Esophagus (tissue), 2 donors: ENCODE results near the gene WDR18. TPM values are rescaled to one million over a fixed set of nuclear protein-coding genes. Genes with fewer than 3 reads are reported as not detected.

ENCODE experiments used
- H3K27ac ChIP-seq, 2 donors: one replicate each; pipeline ENCODE4 v1.5.1; 2013; ENCODE audit warnings: low read depth in 2 of 2, mild to moderate bottlenecking in 2 of 2, inconsistent platforms in 1 of 2, low read length in 1 of 2, moderate library complexity in 1 of 2
- H3K27me3 ChIP-seq, 2 donors: one replicate each; pipeline ENCODE4 v1.6.1; 2013; ENCODE audit warnings: low read length in 2 of 2, control low read depth in 1 of 2, mild to moderate bottlenecking in 1 of 2; ENCODE audit not compliant: insufficient read depth in 2 of 2, control insufficient read depth in 1 of 2
- H3K36me3 ChIP-seq, 2 donors: one replicate each; pipeline ENCODE4 v1.6.1; 2013; ENCODE audit warnings: low read length in 1 of 2; ENCODE audit not compliant: control insufficient read depth in 2 of 2, insufficient read depth in 2 of 2
- H3K4me1 ChIP-seq, 2 donors: one replicate each; pipeline ENCODE4 v1.6.1; 2013; ENCODE audit warnings: low read length in 1 of 2; ENCODE audit not compliant: control insufficient read depth in 2 of 2, insufficient read depth in 2 of 2
- H3K4me3 ChIP-seq, 2 donors: one replicate each; pipeline ENCODE4 v1.5.1; 2013; ENCODE audit warnings: low read length in 2 of 2, mild to moderate bottlenecking in 2 of 2, low read depth in 1 of 2, moderate library complexity in 1 of 2
- H3K9me3 ChIP-seq, 2 donors: one replicate each; pipeline ENCODE4 v1.6.1; 2013; ENCODE audit warnings: mild to moderate bottlenecking in 2 of 2, low read depth in 1 of 2, low read length in 1 of 2, moderate library complexity in 1 of 2; ENCODE audit not compliant: control insufficient read depth in 2 of 2, insufficient read depth in 1 of 2
- WGBS, 2 donors: extraction: QIAGEN DNeasy Blood & Tissue Kit; methylation state at CpG; one replicate each; pipeline ENCODE4 v1.1.7; 2013; 5-methylcytosine and 5-hydroxymethylcytosine counted together
- polyA plus RNA-seq, 2 donors: library from polyadenylated mRNA; stranded (reverse); fragments of 200-250 nt; gene quantifications; one replicate each; pipeline ENCODE4 v1.2.3, GENCODE V29; 2013
- donor health status: healthy with polysubstance abuse.
- donor health status: Bipolar disorder and iron deficiency.

Gene WDR18
- 10 to 100 TPM; 36.2 to 44.8 TPM for polyA plus RNA-seq

DNA sequence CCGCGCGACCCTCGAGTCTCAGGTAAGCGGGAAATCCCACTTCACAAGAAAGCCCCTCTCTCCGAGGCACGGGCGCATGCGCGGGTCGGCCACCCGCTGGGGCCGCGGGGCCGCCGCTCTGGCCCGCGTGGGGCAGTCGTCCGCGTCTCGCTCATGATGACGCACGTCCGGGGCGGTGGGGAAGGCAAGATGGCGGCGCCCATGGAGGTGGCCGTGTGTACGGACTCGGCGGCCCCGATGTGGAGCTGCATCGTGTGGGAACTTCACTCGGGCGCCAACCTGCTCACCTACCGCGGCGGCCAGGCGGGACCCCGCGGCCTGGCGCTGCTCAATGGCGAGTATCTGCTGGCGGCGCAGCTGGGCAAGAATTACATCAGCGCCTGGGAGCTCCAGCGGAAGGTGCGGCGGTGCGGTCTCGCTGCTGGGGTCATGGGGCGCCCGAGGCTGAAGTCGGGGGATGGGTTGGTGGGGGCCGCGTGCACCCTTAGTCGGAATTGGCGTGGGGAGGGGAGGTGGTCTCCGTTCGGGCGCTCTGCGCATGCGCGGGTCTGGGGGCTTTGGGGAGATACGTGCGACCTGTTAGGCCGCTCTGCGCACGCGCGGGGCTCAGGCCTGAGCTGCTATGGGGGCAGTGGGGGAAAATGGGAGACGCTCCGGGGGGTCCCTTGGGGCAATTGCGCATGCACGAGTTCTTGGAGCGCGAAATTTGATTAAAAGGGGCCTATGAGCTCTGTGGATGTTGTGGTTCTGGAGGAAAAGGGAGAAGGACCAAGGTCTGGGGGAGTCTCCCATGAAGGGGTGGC, at the start of gene WDR18:
WDR18 (plus strand) TSS at position 181 of the 803 bp plus-strand sequence; CDS start at position 190, 9 bp downstream.
- WGBS, 2 donors: 0 to 1% methylated on average over 78 of the region's 78 CpGs
- Histone ChIP-seq H3K4me3 (peak within 1 kb of the TSS; percentile 91 to 94), H3K36me3 (peaks cover 2 to 22% of the 10 kb centered on the region in 2 donors), H3K27ac (peak within 1 kb of the TSS; percentile 80 to 89), H3K4me1 (peaks cover 2% of the 10 kb centered on the region in 2 donors), H3K27me3 (no peaks in the 10 kb centered on the region), H3K9me3 (no peaks in the 10 kb centered on the region)

DNA sequence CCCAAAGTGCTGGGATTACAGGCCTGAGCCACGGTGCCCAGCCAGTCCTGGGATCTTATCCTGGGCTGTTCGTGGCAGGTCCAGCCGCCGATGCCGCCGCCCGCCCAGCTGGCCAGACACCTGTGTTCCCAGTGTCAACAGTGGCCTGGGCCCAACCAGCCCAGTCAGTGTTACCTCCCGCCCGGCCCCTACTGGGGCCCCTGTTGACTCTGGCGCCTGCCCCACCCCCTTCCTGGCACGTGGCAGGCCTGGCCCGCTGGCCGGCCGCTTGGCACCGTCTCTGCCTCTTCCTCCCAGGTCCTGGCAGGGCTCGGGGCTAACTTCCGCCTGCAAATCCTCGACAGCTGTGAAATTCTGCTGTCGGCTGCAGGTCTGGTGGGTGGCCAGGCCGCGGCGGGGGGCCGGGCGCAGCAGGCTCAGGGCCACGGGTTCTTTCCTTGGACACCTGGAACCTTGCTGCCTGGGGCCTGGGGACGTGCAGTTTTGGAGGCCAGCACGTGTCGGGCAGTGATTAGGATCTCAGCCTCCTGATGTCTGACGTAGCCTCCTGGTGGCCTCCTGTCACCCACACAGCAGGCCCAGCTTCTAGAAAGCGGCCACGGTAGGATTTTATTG, 49.2 kb upstream of the WDR18 start:
- peaks cover 0 to 20% of the 10 kb centered on the region in 2 donors for H3K4me1 ChIP-seq

GRCh38 chr19:936175-936546, 48.0 kb upstream of the WDR18 start:
- H3K9me3 ChIP-seq: no peaks in the 10 kb centered on the region
- H3K27ac ChIP-seq: no peak overlapping the region
- H3K4me3 ChIP-seq: no peak overlapping the region
- H3K36me3 ChIP-seq: peaks cover 0 to 2% of the 10 kb centered on the region in 2 donors
- no peaks in the 10 kb centered on the region for H3K27me3 ChIP-seq
- H3K4me1 ChIP-seq: peaks cover 2 to 25% of the 10 kb centered on the region in 2 donors
- 96 to 97% methylated on average over 10 of the region's 10 CpGs for WGBS, 2 donors

More for the DNA sequence above, 49.2 kb upstream of the WDR18 start:
- WGBS, 2 donors: 16 to 29% methylated on average over 31 of the region's 31 CpGs
- no peak overlapping the region for H3K4me3 ChIP-seq
- no peaks in the 10 kb centered on the region for H3K9me3 ChIP-seq
- H3K27ac ChIP-seq: peak overlapping the region; percentile 28 to 38
- peaks cover 0 to 2% of the 10 kb centered on the region in 2 donors for H3K36me3 ChIP-seq
- H3K27me3 ChIP-seq: no peaks in the 10 kb centered on the region

- peaks cover 2 to 24% of the 10 kb centered on the region in 2 donors for H3K4me1 ChIP-seq
- H3K27me3 ChIP-seq: no peaks in the 10 kb centered on the region
- no peak overlapping the region for H3K4me3 ChIP-seq
- peaks cover 0 to 2% of the 10 kb centered on the region in 2 donors for H3K36me3 ChIP-seq
- no peaks in the 10 kb centered on the region for H3K9me3 ChIP-seq
- no peak overlapping the region for H3K27ac ChIP-seq
- WGBS, 2 donors: 85 to 88% methylated on average over 16 of the region's 16 CpGs
Observed at GRCh38 chr19:937259-937694, 46.9 kb upstream of the WDR18 start.

GRCh38 chr19:938233-938923, 45.8 kb upstream of the WDR18 start:
- Histone ChIP-seq H3K36me3 (peaks cover 0 to 6% of the 10 kb centered on the region in 2 donors), H3K4me3 (no peak overlapping the region), H3K4me1 (peaks cover 2 to 14% of the 10 kb centered on the region in 2 donors), H3K27me3 (no peaks in the 10 kb centered on the region), H3K27ac (no peak overlapping the region), H3K9me3 (no peaks in the 10 kb centered on the region)
- 85 to 90% methylated on average over 23 of the region's 23 CpGs for WGBS, 2 donors

DNA sequence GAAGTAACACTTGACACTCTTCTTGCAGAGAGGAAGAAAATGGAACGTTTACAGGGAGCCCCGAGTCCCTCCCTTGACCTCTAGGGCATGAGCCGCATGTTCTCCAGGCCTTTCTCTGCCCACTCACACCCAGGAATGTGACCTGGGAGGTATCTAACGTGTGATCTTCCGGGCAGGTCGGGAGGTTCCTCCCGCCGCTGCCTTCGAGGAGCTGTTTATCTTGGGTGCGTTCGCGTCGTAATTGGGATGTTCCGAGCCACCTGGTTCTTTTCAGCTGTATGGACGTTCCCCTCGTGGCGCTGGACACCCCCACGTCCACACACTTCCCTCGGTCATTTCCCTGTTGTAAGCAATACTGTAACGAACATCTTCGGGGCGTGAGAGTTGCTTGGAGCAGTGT, 44.7 kb upstream of the WDR18 start:
- no peak overlapping the region for H3K4me3 ChIP-seq
- peaks cover 0 to 6% of the 10 kb centered on the region in 2 donors for H3K36me3 ChIP-seq
- 93% methylated on average over 22 of the region's 22 CpGs for WGBS, 2 donors
- H3K4me1 ChIP-seq: peaks cover 2 to 13% of the 10 kb centered on the region in 2 donors
- H3K27me3 ChIP-seq: no peaks in the 10 kb centered on the region
- no peaks in the 10 kb centered on the region for H3K9me3 ChIP-seq
- H3K27ac ChIP-seq: no peak overlapping the region

DNA sequence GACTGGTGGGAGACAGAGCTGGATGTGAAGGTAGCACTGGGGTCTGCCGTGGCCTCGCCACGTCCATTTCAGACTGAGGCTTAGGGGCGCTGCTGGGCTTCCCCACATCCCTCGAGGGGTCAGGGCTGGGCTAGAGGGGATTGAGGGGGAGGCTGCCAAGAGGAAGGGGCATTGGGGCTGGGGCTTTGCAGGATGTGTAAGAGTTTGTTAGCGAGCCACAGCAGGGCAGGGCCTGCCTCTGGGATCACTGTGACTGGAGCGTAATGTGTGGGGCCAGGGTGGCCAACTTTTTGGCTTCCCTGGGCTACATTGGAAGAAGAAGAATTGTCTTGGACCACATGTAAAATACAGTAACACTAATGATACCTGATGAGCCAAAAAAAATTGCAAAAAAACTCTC, 44.2 kb upstream of the WDR18 start:
- 97 to 100% methylated on average over 7 of the region's 7 CpGs for WGBS, 2 donors
- H3K27ac ChIP-seq: peak overlapping the region in 1 of 2 donors; percentile 81
- H3K36me3 ChIP-seq: peaks cover 0 to 6% of the 10 kb centered on the region in 2 donors
- H3K4me3 ChIP-seq: no peak overlapping the region
- no peaks in the 10 kb centered on the region for H3K9me3 ChIP-seq
- peaks cover 2 to 13% of the 10 kb centered on the region in 2 donors for H3K4me1 ChIP-seq
- no peaks in the 10 kb centered on the region for H3K27me3 ChIP-seq

DNA sequence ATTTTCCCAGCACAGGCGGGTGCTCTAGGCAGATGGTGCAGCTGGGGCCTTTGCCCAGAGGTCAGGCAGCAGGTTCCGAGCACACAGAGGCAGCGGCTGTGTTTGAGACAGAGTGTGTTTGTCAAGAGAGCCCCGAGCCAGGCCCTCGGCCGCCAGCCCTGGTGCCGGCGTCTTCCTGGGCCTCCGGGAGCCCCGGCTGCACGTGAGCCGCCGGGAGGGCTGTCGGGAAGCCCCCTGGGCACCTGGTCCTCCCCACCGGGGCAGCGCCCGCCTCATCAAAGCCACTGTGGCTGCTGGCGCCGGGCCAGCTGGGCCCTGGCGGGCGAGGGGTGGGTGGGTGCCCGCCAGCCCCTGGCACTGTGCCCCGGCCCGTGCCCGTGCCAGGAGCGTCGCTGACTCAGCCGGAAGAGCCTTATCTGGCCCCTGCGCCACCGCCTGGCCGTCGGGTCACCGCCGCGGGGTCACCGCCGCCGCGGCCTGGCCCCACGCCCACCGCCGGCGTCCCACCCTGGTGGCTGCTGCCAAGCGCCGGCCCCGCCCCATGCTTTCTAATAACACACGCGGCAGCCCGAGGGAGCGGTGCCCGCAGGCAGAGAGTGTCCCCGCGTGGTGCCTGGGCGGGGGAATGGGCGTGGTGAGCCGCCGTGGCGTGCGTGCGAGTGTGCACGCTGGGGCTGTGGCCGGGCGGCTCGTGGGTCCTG, 43.4 kb upstream of the WDR18 start:
- peak overlapping the region; percentile 37 to 46 for H3K4me3 ChIP-seq
- H3K4me1 ChIP-seq: peaks cover 2 to 10% of the 10 kb centered on the region in 2 donors
- H3K9me3 ChIP-seq: no peaks in the 10 kb centered on the region
- no peaks in the 10 kb centered on the region for H3K27me3 ChIP-seq
- 14 to 16% methylated on average over 45 to 64 of the region's 64 CpGs for WGBS, 2 donors
- peak overlapping the region; percentile 78 to 81 for H3K27ac ChIP-seq
- H3K36me3 ChIP-seq: peaks cover 0 to 6% of the 10 kb centered on the region in 2 donors
